ENCODE data around the gene CDC73.

DNA sequence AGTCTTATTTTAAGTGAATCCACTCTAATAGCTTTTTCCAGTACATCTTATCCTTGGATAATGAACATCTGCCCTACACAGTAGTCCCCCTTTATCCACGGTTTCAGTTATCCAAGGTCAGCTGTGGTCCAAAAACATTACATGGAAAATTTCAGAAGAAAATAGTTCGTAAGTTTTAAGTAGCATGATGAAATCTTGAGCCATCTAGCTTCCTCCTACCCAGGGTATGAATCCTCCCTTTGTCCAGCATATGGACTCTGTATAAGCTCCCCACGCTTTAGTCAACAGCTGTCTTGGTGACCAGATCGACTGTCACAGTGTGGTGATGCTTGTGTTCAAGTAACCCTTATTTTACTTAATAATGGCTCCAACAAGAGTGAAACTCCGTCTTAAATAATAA is 19.2 kb upstream of the CDC73 start:
- TF ChIP-seq, protein P1, sequence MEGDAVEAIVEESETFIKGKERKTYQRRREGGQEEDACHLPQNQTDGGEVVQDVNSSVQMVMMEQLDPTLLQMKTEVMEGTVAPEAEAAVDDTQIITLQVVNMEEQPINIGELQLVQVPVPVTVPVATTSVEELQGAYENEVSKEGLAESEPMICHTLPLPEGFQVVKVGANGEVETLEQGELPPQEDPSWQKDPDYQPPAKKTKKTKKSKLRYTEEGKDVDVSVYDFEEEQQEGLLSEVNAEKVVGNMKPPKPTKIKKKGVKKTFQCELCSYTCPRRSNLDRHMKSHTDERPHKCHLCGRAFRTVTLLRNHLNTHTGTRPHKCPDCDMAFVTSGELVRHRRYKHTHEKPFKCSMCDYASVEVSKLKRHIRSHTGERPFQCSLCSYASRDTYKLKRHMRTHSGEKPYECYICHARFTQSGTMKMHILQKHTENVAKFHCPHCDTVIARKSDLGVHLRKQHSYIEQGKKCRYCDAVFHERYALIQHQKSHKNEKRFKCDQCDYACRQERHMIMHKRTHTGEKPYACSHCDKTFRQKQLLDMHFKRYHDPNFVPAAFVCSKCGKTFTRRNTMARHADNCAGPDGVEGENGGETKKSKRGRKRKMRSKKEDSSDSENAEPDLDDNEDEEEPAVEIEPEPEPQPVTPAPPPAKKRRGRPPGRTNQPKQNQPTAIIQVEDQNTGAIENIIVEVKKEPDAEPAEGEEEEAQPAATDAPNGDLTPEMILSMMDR (conservative IDR thresholded peaks at IDR 0.05 in 1 of 2, IDR thresholded peaks at IDR 0.05 in 1 of 2; ENCODE audit: low read depth in 1 of 2, low read length in 2 of 2), result no peak
- TF ChIP-seq EZH2 (IDR thresholded peaks at IDR 0.05; ENCODE audit: low read length, missing control alignments), result no peak
